Measurements from ENCODE around the gene AKAP6. TPM values are rescaled to one million over a fixed set of nuclear protein-coding genes. Genes with fewer than 3 reads are reported as not detected.

AKAP6 gene
- total RNA-seq, 1 experiment from 2014 or later: 1.9 TPM

GRCh38 chr14:32639208-32639607 lies 310.1 kb downstream of the AKAP6 start:
- no peaks in the 10 kb centered on the region for H3K79me2 ChIP-seq (ENCODE audit: insufficient read depth, low read length)
- H3K9me3 ChIP-seq (ENCODE audit: control insufficient read depth in 1 of 2, insufficient read depth in 1 of 2, low read depth in 1 of 2, low read length in 2 of 2): no peaks in the 10 kb centered on the region
- BruUV-seq (replicated peaks): no TSS peak
- CTCF ChIA-PET: no interaction called here
- H3K4me2 ChIP-seq (ENCODE audit: low read length): no peak overlapping the region
- no peak overlapping the region for H3K9ac ChIP-seq (ENCODE audit: low read length)
- RAD21 ChIA-PET (ENCODE audit: low non-redundant PET in 1 of 2, low total read pairs in 2 of 2, uncharacterized antibody in 2 of 2, unreplicated experiment in 2 of 2): no interaction called here
- no peak overlapping the region for H3K27ac ChIP-seq (ENCODE audit: low read depth, low read length)
- TF ChIP-seq MAX (IDR thresholded peaks at IDR 0.05) (no peak), EZH2phosphoT487 (IDR thresholded peaks at IDR 0.05; ENCODE audit: borderline replicate concordance) (no peak), POLR2AphosphoS5 (IDR thresholded peaks at IDR 0.05; ENCODE audit: low read depth, low read length) (no peak)
- H3K36me3 ChIP-seq (ENCODE audit: control insufficient read depth in 1 of 2, insufficient read depth in 2 of 2, low read length in 2 of 2): no peaks in the 10 kb centered on the region
- H3K4me1 ChIP-seq (ENCODE audit: control insufficient read depth in 1 of 2, insufficient read depth in 2 of 2, low read length in 2 of 2): no peaks in the 10 kb centered on the region
- peaks cover 42% of the 10 kb centered on the region for H3K27me3 ChIP-seq (ENCODE audit: insufficient read depth, low read length)
- no peaks in the 10 kb centered on the region for H3K9me2 ChIP-seq (ENCODE audit: insufficient read depth)
- H3K4me3 ChIP-seq (replicated peaks in 1 of 2; ENCODE audit: low read depth in 1 of 2, low read length in 2 of 2): no peak overlapping the region
- ATAC-seq (no peak), DNase-seq (ENCODE audit: low read depth, low spot score) (no peak)
- intact Hi-C loops (cut with micrococcal nuclease): no loop called here
- POLR2A ChIA-PET: no interaction called here
- no peak overlapping the region for H2AFZ ChIP-seq (ENCODE audit: low read depth, low read length, poor library complexity, severe bottlenecking)
- no peaks in the 10 kb centered on the region for H4K20me1 ChIP-seq (ENCODE audit: insufficient read depth)

GRCh38 chr14:32645551-32645950 lies 316.5 kb downstream of the AKAP6 start:
- Histone ChIP-seq H3K27me3 (ENCODE audit: insufficient read depth, low read length) (peaks cover 47% of the 10 kb centered on the region), H3K4me2 (ENCODE audit: low read length) (no peak overlapping the region), H3K36me3 (ENCODE audit: control insufficient read depth in 1 of 2, insufficient read depth in 2 of 2, low read length in 2 of 2) (no peaks in the 10 kb centered on the region), H3K9me2 (ENCODE audit: insufficient read depth) (no peaks in the 10 kb centered on the region), H3K79me2 (ENCODE audit: insufficient read depth, low read length) (no peaks in the 10 kb centered on the region), H3K9me3 (ENCODE audit: control insufficient read depth in 1 of 2, insufficient read depth in 1 of 2, low read depth in 1 of 2, low read length in 2 of 2) (no peaks in the 10 kb centered on the region), H4K20me1 (ENCODE audit: insufficient read depth) (no peaks in the 10 kb centered on the region), H2AFZ (ENCODE audit: low read depth, low read length, poor library complexity, severe bottlenecking) (no peak overlapping the region), H3K4me1 (ENCODE audit: control insufficient read depth in 1 of 2, insufficient read depth in 2 of 2, low read length in 2 of 2) (no peaks in the 10 kb centered on the region), H3K27ac (ENCODE audit: low read depth, low read length) (no peak overlapping the region), H3K9ac (ENCODE audit: low read length) (no peak overlapping the region), H3K4me3 (replicated peaks in 1 of 2; ENCODE audit: low read depth in 1 of 2, low read length in 2 of 2) (no peak overlapping the region)
- no peak for DNase-seq (ENCODE audit: low read depth, low spot score)
- no peak for ATAC-seq
- no TSS peak for BruUV-seq (replicated peaks)
- CTCF ChIA-PET: no interaction called here
- intact Hi-C loops (cut with micrococcal nuclease): no loop called here
- POLR2A ChIA-PET: no interaction called here
- RAD21 ChIA-PET (ENCODE audit: low non-redundant PET in 1 of 2, low total read pairs in 2 of 2, uncharacterized antibody in 2 of 2, unreplicated experiment in 2 of 2): no interaction called here
- TF ChIP-seq MAX (IDR thresholded peaks at IDR 0.05) (no peak), ELF1 (IDR thresholded peaks at IDR 0.05; ENCODE audit: borderline replicate concordance, low read depth) (no peak), YY1 (IDR thresholded peaks at IDR 0.05; ENCODE audit: extremely low read depth, insufficient replicate concordance, low read depth, low read length) (no peak), ZNF274 (IDR thresholded peaks at IDR 0.05; ENCODE audit: low read depth, low read length) (no peak), SRF (IDR thresholded peaks at IDR 0.05; ENCODE audit: low read depth) (no peak), ZFX (IDR thresholded peaks at IDR 0.05) (no peak), CEBPB (IDR thresholded peaks at IDR 0.05; ENCODE audit: low read depth) (no peak), ATF3 (IDR thresholded peaks at IDR 0.05) (no peak), SIN3A (IDR thresholded peaks at IDR 0.05; ENCODE audit: low read depth) (no peak), REST (IDR thresholded peaks at IDR 0.05; ENCODE audit: low read depth) (no peak), EGR1 (IDR thresholded peaks at IDR 0.05; ENCODE audit: low read depth) (no peak), RAD21 (IDR thresholded peaks at IDR 0.05; ENCODE audit: low read depth) (no peak), FOSL1 (IDR thresholded peaks at IDR 0.05; ENCODE audit: low read depth) (no peak), JUND (IDR thresholded peaks at IDR 0.05) (no peak), CBX3 (IDR thresholded peaks at IDR 0.05; ENCODE audit: low read depth) (no peak)
